ENCODE data around the gene CAPN11. TPM values are rescaled to one million over a fixed set of nuclear protein-coding genes. Genes with fewer than 3 reads are reported as not detected.

The CAPN11 gene
- total RNA-seq, 2 experiments from 2014 or later, result not detected

- Histone ChIP-seq H3K4me2 (ENCODE audit: low read length) (no peak overlapping the region), H2AFZ (ENCODE audit: low read length) (no peak overlapping the region), H3K9me3 (ENCODE audit: low read length) (no peaks in the 10 kb centered on the region), H3K36me3 (ENCODE audit: insufficient read depth, low read length) (no peaks in the 10 kb centered on the region), H3K4me1 (ENCODE audit: insufficient read depth, low read length, poor library complexity, severe bottlenecking) (no peaks in the 10 kb centered on the region), H3K27ac (ENCODE audit: low read depth, low read length, poor library complexity, severe bottlenecking) (no peak overlapping the region), H3K9me2 (ENCODE audit: insufficient read depth, low read length) (no peaks in the 10 kb centered on the region), H3K79me2 (ENCODE audit: insufficient read depth, low read depth, low read length) (no peaks in the 10 kb centered on the region), H4K20me1 (ENCODE audit: insufficient read depth, low read length) (no peaks in the 10 kb centered on the region), H3K4me3 (ENCODE audit: low read depth, low read length, poor library complexity, severe bottlenecking) (no peak overlapping the region)
- intact Hi-C loops (cut with micrococcal nuclease; ENCODE audit: unreplicated experiment), result no loop called here
- ChIA-PET POLR2A (no interaction called here), CTCF (ENCODE audit: unreplicated experiment) (no interaction called here)
- no peak for DNase-seq (ENCODE audit: low spot score)
- TF ChIP-seq, protein P1, sequence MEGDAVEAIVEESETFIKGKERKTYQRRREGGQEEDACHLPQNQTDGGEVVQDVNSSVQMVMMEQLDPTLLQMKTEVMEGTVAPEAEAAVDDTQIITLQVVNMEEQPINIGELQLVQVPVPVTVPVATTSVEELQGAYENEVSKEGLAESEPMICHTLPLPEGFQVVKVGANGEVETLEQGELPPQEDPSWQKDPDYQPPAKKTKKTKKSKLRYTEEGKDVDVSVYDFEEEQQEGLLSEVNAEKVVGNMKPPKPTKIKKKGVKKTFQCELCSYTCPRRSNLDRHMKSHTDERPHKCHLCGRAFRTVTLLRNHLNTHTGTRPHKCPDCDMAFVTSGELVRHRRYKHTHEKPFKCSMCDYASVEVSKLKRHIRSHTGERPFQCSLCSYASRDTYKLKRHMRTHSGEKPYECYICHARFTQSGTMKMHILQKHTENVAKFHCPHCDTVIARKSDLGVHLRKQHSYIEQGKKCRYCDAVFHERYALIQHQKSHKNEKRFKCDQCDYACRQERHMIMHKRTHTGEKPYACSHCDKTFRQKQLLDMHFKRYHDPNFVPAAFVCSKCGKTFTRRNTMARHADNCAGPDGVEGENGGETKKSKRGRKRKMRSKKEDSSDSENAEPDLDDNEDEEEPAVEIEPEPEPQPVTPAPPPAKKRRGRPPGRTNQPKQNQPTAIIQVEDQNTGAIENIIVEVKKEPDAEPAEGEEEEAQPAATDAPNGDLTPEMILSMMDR (conservative IDR thresholded peaks at IDR 0.05; ENCODE audit: low read length), result no peak
- TF ChIP-seq EZH2phosphoT487 (IDR thresholded peaks at IDR 0.05; ENCODE audit: borderline replicate concordance, low read depth, low read length), result no peak
- no TSS peak for BruUV-seq (replicated peaks)
Observed at GRCh38 chr6:44138717-44139350, 19.8 kb upstream of the CAPN11 start.

GRCh38 chr6:44139351-44139743 is 19.3 kb upstream of the CAPN11 start:
- POLR2A ChIA-PET, result no interaction called here
- H4K20me1 ChIP-seq (ENCODE audit: insufficient read depth, low read length), result no peaks in the 10 kb centered on the region
- H3K4me2 ChIP-seq (ENCODE audit: low read length), result no peak overlapping the region
- H3K4me1 ChIP-seq (ENCODE audit: insufficient read depth, low read length, poor library complexity, severe bottlenecking), result no peaks in the 10 kb centered on the region
- no peaks in the 10 kb centered on the region for H3K9me3 ChIP-seq (ENCODE audit: low read length)
- intact Hi-C loops (cut with micrococcal nuclease; ENCODE audit: unreplicated experiment), result no loop called here
- DNase-seq (ENCODE audit: low spot score), result no peak
- no peak overlapping the region for H2AFZ ChIP-seq (ENCODE audit: low read length)
- H3K36me3 ChIP-seq (ENCODE audit: insufficient read depth, low read length), result no peaks in the 10 kb centered on the region
- CTCF ChIA-PET (ENCODE audit: unreplicated experiment), result no interaction called here
- BruUV-seq (replicated peaks), result no TSS peak
- H3K4me3 ChIP-seq (ENCODE audit: low read depth, low read length, poor library complexity, severe bottlenecking), result no peak overlapping the region
- H3K79me2 ChIP-seq (ENCODE audit: insufficient read depth, low read depth, low read length), result no peaks in the 10 kb centered on the region
- H3K27ac ChIP-seq (ENCODE audit: low read depth, low read length, poor library complexity, severe bottlenecking), result no peak overlapping the region
- H3K9me2 ChIP-seq (ENCODE audit: insufficient read depth, low read length), result no peaks in the 10 kb centered on the region
- TF ChIP-seq, protein P1 (conservative IDR thresholded peaks at IDR 0.05; ENCODE audit: low read length), result no peak
- no peak for TF ChIP-seq EZH2phosphoT487 (IDR thresholded peaks at IDR 0.05; ENCODE audit: borderline replicate concordance, low read depth, low read length)

GRCh38 chr6:44142835-44143234 is 15.8 kb upstream of the CAPN11 start:
- Histone ChIP-seq H3K9me2 (ENCODE audit: insufficient read depth, low read length) (no peaks in the 10 kb centered on the region), H3K4me3 (ENCODE audit: low read depth, low read length, poor library complexity, severe bottlenecking) (no peak overlapping the region), H3K4me2 (ENCODE audit: low read length) (no peak overlapping the region), H2AFZ (ENCODE audit: low read length) (no peak overlapping the region), H3K4me1 (ENCODE audit: insufficient read depth, low read length, poor library complexity, severe bottlenecking) (no peaks in the 10 kb centered on the region), H3K36me3 (ENCODE audit: insufficient read depth, low read length) (no peaks in the 10 kb centered on the region), H3K79me2 (ENCODE audit: insufficient read depth, low read depth, low read length) (no peaks in the 10 kb centered on the region), H4K20me1 (ENCODE audit: insufficient read depth, low read length) (no peaks in the 10 kb centered on the region), H3K9me3 (ENCODE audit: low read length) (no peaks in the 10 kb centered on the region), H3K27ac (ENCODE audit: low read depth, low read length, poor library complexity, severe bottlenecking) (no peak overlapping the region)
- BruUV-seq (replicated peaks), result no TSS peak
- CTCF ChIA-PET (ENCODE audit: unreplicated experiment), result no interaction called here
- intact Hi-C loops (cut with micrococcal nuclease; ENCODE audit: unreplicated experiment), result no loop called here
- no peak for DNase-seq (ENCODE audit: low spot score)
- TF ChIP-seq, protein P1 (conservative IDR thresholded peaks at IDR 0.05; ENCODE audit: low read length), result no peak
- TF ChIP-seq EZH2phosphoT487 (IDR thresholded peaks at IDR 0.05; ENCODE audit: borderline replicate concordance, low read depth, low read length), result no peak
- POLR2A ChIA-PET, result no interaction called here

All from OCI-LY7 (cell line).